BLaER1 (cell line): ENCODE data around the gene SHMT2.

Source experiments
- H3K27ac ChIP-seq: shearing (Covaris generic); formaldehyde crosslinking; 2 replicates; pipeline ENCODE4 v1.8.1; 2022
- H3K27me3 ChIP-seq: shearing (Covaris generic); formaldehyde crosslinking; 2 replicates; pipeline ENCODE4 v1.8.1; 2022
- H3K36me3 ChIP-seq: shearing (Covaris generic); formaldehyde crosslinking; 2 replicates; pipeline ENCODE4 v1.8.1; 2022
- H3K4me1 ChIP-seq: shearing (Covaris generic); formaldehyde crosslinking; 2 replicates; pipeline ENCODE4 v1.8.1; 2022
- H3K4me2 ChIP-seq: shearing (Covaris generic); formaldehyde crosslinking; 2 replicates; pipeline ENCODE4 v1.8.1; 2022
- H3K4me3 ChIP-seq: shearing (Covaris generic); formaldehyde crosslinking; 2 replicates; pipeline ENCODE4 v1.8.1; 2022
- H3K9ac ChIP-seq: shearing (Covaris generic); formaldehyde crosslinking; 2 replicates; pipeline ENCODE4 v1.8.1; 2022
- H3K9me3 ChIP-seq: shearing (Covaris generic); formaldehyde crosslinking; 2 replicates; pipeline ENCODE4 v1.8.1; 2022
- H4K20me1 ChIP-seq: shearing (Covaris generic); formaldehyde crosslinking; 2 replicates; pipeline ENCODE4 v1.8.1; 2022
- Cebpa-rat ChIP-seq: shearing (Covaris generic); IDR thresholded peaks from 2 replicates; pipeline ENCODE4 v1.8.1; 2022

Gene SHMT2

GRCh38 chr12:57230381-57231155, 1.1 kb downstream of the SHMT2 start:
- Histone ChIP-seq H3K9me3 (no peaks in the 10 kb centered on the region), H3K4me3 (peak overlapping the region; percentile 83), H3K27ac (peak overlapping the region; percentile 87), H3K4me2 (peak overlapping the region; percentile 99), H3K4me1 (peaks cover 92% of the 10 kb centered on the region), H3K27me3 (peaks cover 55% of the 10 kb centered on the region), H3K36me3 (peaks cover 46% of the 10 kb centered on the region), H3K9ac (peak overlapping the region; percentile 89), H4K20me1 (peaks cover 54% of the 10 kb centered on the region)
- no peak for TF ChIP-seq Cebpa-rat

- Histone ChIP-seq H4K20me1 (peaks cover 63% of the 10 kb centered on the region), H3K27ac (no peak overlapping the region), H3K4me1 (peaks cover 91% of the 10 kb centered on the region), H3K4me3 (peak overlapping the region; percentile 83), H3K9ac (peak overlapping the region; percentile 89), H3K4me2 (peak overlapping the region; percentile 99), H3K27me3 (peaks cover 55% of the 10 kb centered on the region), H3K36me3 (peaks cover 52% of the 10 kb centered on the region), H3K9me3 (no peaks in the 10 kb centered on the region)
- no peak for TF ChIP-seq Cebpa-rat
Observed at GRCh38 chr12:57231276-57232021, 1.9 kb downstream of the SHMT2 start.

- H3K27ac ChIP-seq = no peak overlapping the region
- H3K27me3 ChIP-seq = peaks cover 57% of the 10 kb centered on the region
- H3K4me1 ChIP-seq = peaks cover 84% of the 10 kb centered on the region
- peak overlapping the region; percentile 99 for H3K4me2 ChIP-seq
- no peak for TF ChIP-seq Cebpa-rat
- peaks cover 71% of the 10 kb centered on the region for H4K20me1 ChIP-seq
- H3K9ac ChIP-seq = peak overlapping the region; percentile 89; the same call in 1 of the 2 replicates
- H3K9me3 ChIP-seq = no peaks in the 10 kb centered on the region
- H3K36me3 ChIP-seq = peaks cover 52% of the 10 kb centered on the region
- no peak overlapping the region for H3K4me3 ChIP-seq
Observed at GRCh38 chr12:57232156-57232756, 2.7 kb downstream of the SHMT2 start.

GRCh38 chr12:57233357-57234232, 4.1 kb downstream of the SHMT2 start:
- Histone ChIP-seq H3K4me3 (no peak overlapping the region), H3K9me3 (no peaks in the 10 kb centered on the region), H3K36me3 (peaks cover 52% of the 10 kb centered on the region), H3K27ac (no peak overlapping the region), H3K4me2 (peak overlapping the region; percentile 62), H3K9ac (0 out of 2 replicates have a peak overlapping the region, but pooled peaks have one; percentile 15), H3K4me1 (peaks cover 82% of the 10 kb centered on the region), H4K20me1 (peaks cover 85% of the 10 kb centered on the region), H3K27me3 (peaks cover 67% of the 10 kb centered on the region)
- TF ChIP-seq Cebpa-rat = no peak

- Histone ChIP-seq H3K36me3 (peaks cover 52% of the 10 kb centered on the region), H3K4me2 (peak overlapping the region; percentile 62), H3K9ac (0 out of 2 replicates have a peak overlapping the region, but pooled peaks have one; percentile 10), H3K4me1 (peaks cover 82% of the 10 kb centered on the region), H3K27me3 (peaks cover 73% of the 10 kb centered on the region), H3K9me3 (no peaks in the 10 kb centered on the region), H3K4me3 (no peak overlapping the region), H3K27ac (no peak overlapping the region), H4K20me1 (peaks cover 88% of the 10 kb centered on the region)
- TF ChIP-seq Cebpa-rat = no peak
Observed at GRCh38 chr12:57234233-57234570, 4.7 kb downstream of the SHMT2 start.

GRCh38 chr12:57234571-57235016, 5.1 kb downstream of the SHMT2 start:
- Histone ChIP-seq H3K36me3 (peaks cover 52% of the 10 kb centered on the region), H4K20me1 (peaks cover 88% of the 10 kb centered on the region), H3K9me3 (no peaks in the 10 kb centered on the region), H3K27ac (no peak overlapping the region), H3K4me3 (no peak overlapping the region), H3K27me3 (peaks cover 77% of the 10 kb centered on the region), H3K9ac (no peak overlapping the region), H3K4me2 (peak overlapping the region; percentile 62), H3K4me1 (peaks cover 84% of the 10 kb centered on the region)
- TF ChIP-seq Cebpa-rat = no peak

- peaks cover 88% of the 10 kb centered on the region for H3K4me1 ChIP-seq
- peaks cover 52% of the 10 kb centered on the region for H3K36me3 ChIP-seq
- no peak overlapping the region for H3K9ac ChIP-seq
- no peak overlapping the region for H3K4me3 ChIP-seq
- peaks cover 88% of the 10 kb centered on the region for H4K20me1 ChIP-seq
- H3K4me2 ChIP-seq = peak overlapping the region; percentile 62
- TF ChIP-seq Cebpa-rat = no peak
- no peaks in the 10 kb centered on the region for H3K9me3 ChIP-seq
- H3K27me3 ChIP-seq = peaks cover 83% of the 10 kb centered on the region
- no peak overlapping the region for H3K27ac ChIP-seq
Observed at GRCh38 chr12:57235017-57235727, 5.7 kb downstream of the SHMT2 start.

- Histone ChIP-seq H3K36me3 (peaks cover 52% of the 10 kb centered on the region), H3K4me1 (peaks cover 88% of the 10 kb centered on the region), H3K9ac (no peak overlapping the region), H3K4me3 (no peak overlapping the region), H3K9me3 (no peaks in the 10 kb centered on the region), H4K20me1 (peaks cover 84% of the 10 kb centered on the region), H3K27me3 (peaks cover 89% of the 10 kb centered on the region), H3K27ac (no peak overlapping the region), H3K4me2 (peak overlapping the region; percentile 62; the same call in 1 of the 2 replicates)
- no peak for TF ChIP-seq Cebpa-rat
Observed at GRCh38 chr12:57235728-57236131, 6.2 kb downstream of the SHMT2 start.
